ENCODE data around the gene OGFOD3.

DNA sequence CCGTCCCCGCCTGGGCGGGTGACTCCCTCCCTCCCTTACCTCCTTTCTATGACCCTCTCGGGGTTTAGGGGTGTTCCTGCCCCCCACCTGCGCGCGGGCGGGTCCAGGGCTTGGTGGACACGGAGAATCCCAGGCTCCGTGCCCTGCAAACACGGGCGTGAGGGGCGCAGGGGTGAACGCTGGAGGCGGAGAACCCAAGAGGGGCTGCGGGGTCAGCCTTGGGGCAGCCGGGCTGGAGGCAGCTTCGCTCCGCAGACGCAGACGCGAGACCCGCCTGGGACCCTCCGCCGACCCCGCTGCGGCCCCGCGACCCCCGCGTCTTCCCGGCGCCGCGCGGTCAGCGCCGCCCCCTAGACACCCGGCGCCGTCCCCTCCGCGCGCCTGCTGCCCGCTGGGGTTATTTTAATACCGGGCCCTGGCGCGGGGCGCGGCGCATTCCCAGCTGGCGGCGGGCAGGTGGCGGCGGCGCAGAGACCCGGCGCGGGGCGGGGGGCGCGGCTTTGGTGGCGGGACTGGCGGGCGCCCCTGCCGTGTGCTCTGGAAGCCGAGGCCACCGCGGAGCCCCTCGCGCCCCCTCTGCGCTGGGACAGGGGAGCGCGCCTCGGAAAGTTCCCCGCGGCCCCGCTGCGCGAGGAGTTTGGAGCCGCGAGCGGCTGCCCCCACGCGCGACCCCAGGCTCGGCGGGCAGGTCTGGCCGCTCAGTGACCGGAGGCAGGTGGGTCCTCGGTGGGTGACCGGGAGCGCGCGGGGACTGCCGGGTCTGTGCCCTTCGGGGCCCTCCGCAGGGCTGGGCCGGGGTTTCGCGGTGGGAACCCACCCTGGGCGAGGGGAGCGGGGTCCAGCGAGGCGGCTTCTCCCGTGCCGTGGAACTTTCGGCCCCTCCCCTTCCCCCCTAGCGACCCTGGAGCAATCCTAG is 46.8 kb downstream of the OGFOD3 start, which contains the start of gene UTS2R:
- TF ChIP-seq, protein P1, sequence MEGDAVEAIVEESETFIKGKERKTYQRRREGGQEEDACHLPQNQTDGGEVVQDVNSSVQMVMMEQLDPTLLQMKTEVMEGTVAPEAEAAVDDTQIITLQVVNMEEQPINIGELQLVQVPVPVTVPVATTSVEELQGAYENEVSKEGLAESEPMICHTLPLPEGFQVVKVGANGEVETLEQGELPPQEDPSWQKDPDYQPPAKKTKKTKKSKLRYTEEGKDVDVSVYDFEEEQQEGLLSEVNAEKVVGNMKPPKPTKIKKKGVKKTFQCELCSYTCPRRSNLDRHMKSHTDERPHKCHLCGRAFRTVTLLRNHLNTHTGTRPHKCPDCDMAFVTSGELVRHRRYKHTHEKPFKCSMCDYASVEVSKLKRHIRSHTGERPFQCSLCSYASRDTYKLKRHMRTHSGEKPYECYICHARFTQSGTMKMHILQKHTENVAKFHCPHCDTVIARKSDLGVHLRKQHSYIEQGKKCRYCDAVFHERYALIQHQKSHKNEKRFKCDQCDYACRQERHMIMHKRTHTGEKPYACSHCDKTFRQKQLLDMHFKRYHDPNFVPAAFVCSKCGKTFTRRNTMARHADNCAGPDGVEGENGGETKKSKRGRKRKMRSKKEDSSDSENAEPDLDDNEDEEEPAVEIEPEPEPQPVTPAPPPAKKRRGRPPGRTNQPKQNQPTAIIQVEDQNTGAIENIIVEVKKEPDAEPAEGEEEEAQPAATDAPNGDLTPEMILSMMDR (IDR thresholded peaks at IDR 0.05): no peak
- TF ChIP-seq POLR2AphosphoS5 (IDR thresholded peaks at IDR 0.05) (no peak), EP300 (IDR thresholded peaks at IDR 0.05) (no peak)

All from suprapubic skin (tissue), 4 donors.